Measurements from ENCODE around the gene LRRC28. TPM values are rescaled to one million over a fixed set of nuclear protein-coding genes. Genes with fewer than 3 reads are reported as not detected.

LRRC28 gene
- total and polyA plus RNA-seq, 10 of the 15 experiments (the other 5 are each of a cell fraction or from before 2014, with no cell fraction given) = 21.3 to 54.9 (median 27.7) TPM

DNA sequence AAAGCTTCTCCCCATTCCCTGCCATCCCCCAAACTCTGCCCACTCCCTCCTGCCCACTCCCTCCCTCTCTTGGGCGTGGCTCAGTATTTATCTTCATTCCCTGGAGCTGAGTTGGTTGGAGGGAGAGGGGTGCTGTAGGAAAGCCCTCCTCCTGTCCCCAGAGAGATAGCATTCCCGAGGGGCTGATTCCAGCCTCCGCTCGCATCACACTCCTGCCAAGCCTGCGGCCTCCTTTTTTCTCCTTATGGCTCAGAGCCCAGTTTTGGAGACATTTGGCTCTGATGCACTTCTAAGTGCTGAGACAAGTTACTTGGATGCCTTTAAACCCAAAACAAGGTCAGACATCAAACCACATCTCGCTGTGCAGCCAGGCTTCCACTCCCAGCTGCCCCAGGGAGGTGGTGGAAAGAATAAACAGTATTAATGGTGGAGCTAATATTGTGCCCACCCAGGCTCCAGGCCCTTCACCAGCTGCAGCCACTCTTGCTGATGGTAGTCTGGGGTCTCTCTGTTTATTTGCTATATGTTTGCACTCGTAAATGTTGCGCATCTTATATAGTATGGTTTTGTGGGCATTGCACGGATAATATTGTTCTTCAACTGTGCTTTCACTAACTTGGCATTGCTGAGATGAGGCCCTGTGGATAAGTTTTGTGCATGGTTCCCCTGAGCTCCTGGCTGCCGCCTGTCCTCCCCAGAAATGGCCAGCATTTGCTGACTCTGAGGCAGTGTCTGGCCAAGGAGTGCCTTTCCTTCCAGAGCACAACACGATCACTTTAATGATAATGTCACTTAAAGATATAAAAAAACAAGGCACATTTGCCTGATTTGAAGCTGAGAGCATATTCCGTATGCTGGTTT lies 157.2 kb downstream of the LRRC28 start:
- DNase-seq (ENCODE audit: low read depth, low spot score) (no peak), ATAC-seq (no peak), FAIRE-seq (peak; percentile 13)
- in situ Hi-C loops (cut with MboI) (no loop called here), intact Hi-C loops (cut with micrococcal nuclease; ENCODE audit: unreplicated experiment) (no loop called here)
- ChIA-PET CTCF (interaction anchor here (0.8 to 5.7 kb wide), 9 partner anchors 14 to 346 kb away, joined by 3 to 41 read pairs (median 3); no protein-coding TSS in a partner anchor), POLR2A (no interaction called here), RAD21 (ENCODE audit: unreplicated experiment) (interaction anchor here (1.1 to 5.3 kb wide), 4 partner anchors 95 to 295 kb away, joined by 3 to 39 read pairs (median 9); no protein-coding TSS in a partner anchor), SMC1A (ENCODE audit: uncharacterized antibody, unreplicated experiment) (interaction anchor here (1.1 to 5.9 kb wide), 5 partner anchors 30 to 295 kb away, joined by 3 to 40 read pairs (median 3); no protein-coding TSS in a partner anchor)
- Histone ChIP-seq H4K20me1 (ENCODE audit: control insufficient read depth, insufficient read depth) (no peaks in the 10 kb centered on the region), H3K27ac (ENCODE audit: control insufficient read depth, insufficient read depth) (no peak overlapping the region), H3K9me3 (replicated peaks; ENCODE audit: control insufficient read depth, insufficient read depth, low read length) (no peaks in the 10 kb centered on the region), H2AFZ (ENCODE audit: control insufficient read depth, low read depth, low read length) (no peak overlapping the region), H3K4me1 (ENCODE audit: control insufficient read depth, insufficient read depth, low read length) (no peaks in the 10 kb centered on the region), H3K4me2 (ENCODE audit: control insufficient read depth, insufficient read depth) (no peak overlapping the region), H3K4me3 (no peak overlapping the region), H3K9ac (ENCODE audit: control insufficient read depth, insufficient read depth, low read length) (no peak overlapping the region), H3K36me3 (ENCODE audit: control insufficient read depth in 2 of 2, insufficient read depth in 2 of 2, low read length in 1 of 2) (no peaks in the 10 kb centered on the region), H3K27me3 (replicated peaks in 1 of 2; ENCODE audit: control insufficient read depth in 2 of 2, insufficient read depth in 2 of 2, low read length in 1 of 2) (no peaks in the 10 kb centered on the region; a peak in 1 of 4 replicates), H3K79me2 (ENCODE audit: control insufficient read depth, insufficient read depth, low read length) (no peaks in the 10 kb centered on the region)
- WGBS (ENCODE audit: insufficient coverage, insufficient replicate concordance, low lambda C conversion rate, missing lambda C conversion rate) = 85% methylated on average over 12 of the region's 12 CpGs
- BruUV-seq (replicated peaks) = no TSS peak
- TF ChIP-seq NR2C2 (IDR thresholded peaks at IDR 0.05; ENCODE audit: borderline replicate concordance, control insufficient read depth, insufficient read length, low read depth) (no peak), TCF3 (IDR thresholded peaks at IDR 0.05; ENCODE audit: borderline replicate concordance, insufficient read depth, low read depth, low read length) (no peak), NRF1 (conservative IDR thresholded peaks at IDR 0.05; ENCODE audit: low read depth, low read length) (no peak), ZNF207 (IDR thresholded peaks at IDR 0.05; ENCODE audit: borderline replicate concordance) (no peak), JUND (IDR thresholded peaks at IDR 0.05; ENCODE audit: low read depth, low read length) (no peak), BRCA1 (IDR thresholded peaks at IDR 0.05; ENCODE audit: low read depth, low read length) (no peak), ZNF274 (IDR thresholded peaks at IDR 0.05; ENCODE audit: insufficient read depth, insufficient read length) (no peak), CBX3 (IDR thresholded peaks at IDR 0.05; ENCODE audit: borderline replicate concordance, low read depth) (no peak), MXI1 (IDR thresholded peaks at IDR 0.05; ENCODE audit: low read depth, low read length) (no peak)
